HepG2 (cell line): ENCODE results near the gene DEFB129. TPM values are rescaled to one million over a fixed set of nuclear protein-coding genes. Genes with fewer than 3 reads are reported as not detected.

Experiments
- HIVEP1 ChIP-seq: sonication (generic); formaldehyde crosslinking; IDR thresholded peaks from 2 replicates; pipeline ENCODE4 v1.4.0; 2020; ENCODE audit warnings: mild to moderate bottlenecking, missing genetic modification reagents
- HMG20A ChIP-seq: IDR thresholded peaks from 2 replicates; pipeline ENCODE4 v1.6.1; 2016; ENCODE audit warnings: borderline replicate concordance
- HMGA1 ChIP-seq: sonication (generic); formaldehyde crosslinking; conservative IDR thresholded peaks from 2 replicates; pipeline ENCODE4 v1.4.0; 2020; ENCODE audit warnings: missing genetic modification reagents
- HNRNPL ChIP-seq: fragments of 200-400 bp; formaldehyde crosslinking; IDR thresholded peaks from 2 replicates; pipeline ENCODE4 v1.6.1; 2017; ENCODE audit warnings: mild to moderate bottlenecking, low read depth, low read length
- KDM3A ChIP-seq: IDR thresholded peaks from 2 replicates; pipeline ENCODE4 v1.6.1; 2018; ENCODE audit warnings: low read depth, missing compliant biosample characterization
- MAF1 ChIP-seq: sonication (generic); formaldehyde crosslinking; IDR thresholded peaks from 2 replicates; pipeline ENCODE4 v1.5.0; 2020; ENCODE audit warnings: missing genetic modification reagents, borderline replicate concordance
- MAFK ChIP-seq, 2 experiments: IDR thresholded peaks in 1 of 2; conservative IDR thresholded peaks in 1 of 2; 2 replicates each; pipeline ENCODE4 v1.6.1; 2011; ENCODE audit warnings: improper control_type of control experiment in 2 of 2, low read length in 2 of 2
- RNF2 ChIP-seq: fragments of 450-650 bp; conservative IDR thresholded peaks from 2 replicates; pipeline ENCODE4 v1.6.1; 2016; ENCODE audit warnings: low read depth
- SMYD3 ChIP-seq: sonication (generic); formaldehyde crosslinking; IDR thresholded peaks from 2 replicates; pipeline ENCODE4 v1.8.1; 2023; ENCODE audit warnings: mild to moderate bottlenecking, missing genetic modification reagents
- SP2 ChIP-seq: sonication (generic); formaldehyde crosslinking; IDR thresholded peaks from 2 replicates; pipeline ENCODE4 v1.5.1; 2020; ENCODE audit warnings: mild to moderate bottlenecking, missing genetic modification reagents
- SUZ12 ChIP-seq: fragments of 150-350 bp; IDR thresholded peaks from 2 replicates; pipeline ENCODE4 v1.6.1; 2014; ENCODE audit warnings: low read depth, low read length
- ZNF20 ChIP-seq: sonication (generic); formaldehyde crosslinking; IDR thresholded peaks from 2 replicates; pipeline ENCODE4 v1.4.0; 2020; ENCODE audit warnings: mild to moderate bottlenecking, moderate library complexity, missing genetic modification reagents
- polyA plus RNA-seq, 8 experiments: library from polyadenylated mRNA; depleted of rRNA in 3 of 8; stranded (reverse) in 7 of 8; unstranded in 1 of 8; fragments of >200 nt; fragmentation: Illumina TruSeq in 4 of 8; extraction: Trizol in 4 of 8; gene quantifications; 2 replicates each; pipeline versions ENCODE4 v1.2.1 to v1.2.3, GENCODE V29; 2011 to 2016; ENCODE audit warnings: low read depth in 4 of 8, missing spikeins in 1 of 8, mixed read lengths in 1 of 8; ENCODE audit not compliant: insufficient read depth in 1 of 8
- total RNA-seq, 5 experiments: library from RNA; depleted of rRNA; stranded (reverse); fragments of >200 nt; fragmentation: Illumina TruSeq; extraction: Trizol; gene quantifications; 2 replicates each; pipeline ENCODE4 v1.2.3, GENCODE V29; 2016; ENCODE audit warnings: low read depth in 1 of 5
- TF ChIP-seq, protein P1 (sequence below): sonication (generic); formaldehyde crosslinking; IDR thresholded peaks from 2 replicates; pipeline ENCODE4 v1.4.0; 2020; ENCODE audit warnings: missing genetic modification reagents, low read depth, mild to moderate bottlenecking, borderline replicate concordance
- TF ChIP-seq, protein P2 (sequence below): sonication (generic); formaldehyde crosslinking; IDR thresholded peaks from 2 replicates; pipeline ENCODE4 v1.4.0; 2020; ENCODE audit warnings: missing genetic modification reagents, borderline replicate concordance
- TF ChIP-seq, protein P3 (sequence below): sonication (generic); formaldehyde crosslinking; conservative IDR thresholded peaks from 2 replicates; pipeline ENCODE4 v1.8.0; 2022; ENCODE audit warnings: missing genetic modification reagents
- TF ChIP-seq, protein P4 (sequence below): sonication (generic); formaldehyde crosslinking; IDR thresholded peaks from 2 replicates; pipeline ENCODE4 v1.4.0; 2020; ENCODE audit warnings: mild to moderate bottlenecking, missing genetic modification reagents
- TF ChIP-seq, protein P5 (sequence below): sonication (generic); formaldehyde crosslinking; IDR thresholded peaks from 2 replicates; pipeline ENCODE4 v1.5.0; 2020; ENCODE audit warnings: missing genetic modification reagents

DEFB129 gene
- total and polyA plus RNA-seq, 2 of the 13 experiments (the other 11 are each of a cell fraction or from before 2014, with no cell fraction given): not detected

DNA sequence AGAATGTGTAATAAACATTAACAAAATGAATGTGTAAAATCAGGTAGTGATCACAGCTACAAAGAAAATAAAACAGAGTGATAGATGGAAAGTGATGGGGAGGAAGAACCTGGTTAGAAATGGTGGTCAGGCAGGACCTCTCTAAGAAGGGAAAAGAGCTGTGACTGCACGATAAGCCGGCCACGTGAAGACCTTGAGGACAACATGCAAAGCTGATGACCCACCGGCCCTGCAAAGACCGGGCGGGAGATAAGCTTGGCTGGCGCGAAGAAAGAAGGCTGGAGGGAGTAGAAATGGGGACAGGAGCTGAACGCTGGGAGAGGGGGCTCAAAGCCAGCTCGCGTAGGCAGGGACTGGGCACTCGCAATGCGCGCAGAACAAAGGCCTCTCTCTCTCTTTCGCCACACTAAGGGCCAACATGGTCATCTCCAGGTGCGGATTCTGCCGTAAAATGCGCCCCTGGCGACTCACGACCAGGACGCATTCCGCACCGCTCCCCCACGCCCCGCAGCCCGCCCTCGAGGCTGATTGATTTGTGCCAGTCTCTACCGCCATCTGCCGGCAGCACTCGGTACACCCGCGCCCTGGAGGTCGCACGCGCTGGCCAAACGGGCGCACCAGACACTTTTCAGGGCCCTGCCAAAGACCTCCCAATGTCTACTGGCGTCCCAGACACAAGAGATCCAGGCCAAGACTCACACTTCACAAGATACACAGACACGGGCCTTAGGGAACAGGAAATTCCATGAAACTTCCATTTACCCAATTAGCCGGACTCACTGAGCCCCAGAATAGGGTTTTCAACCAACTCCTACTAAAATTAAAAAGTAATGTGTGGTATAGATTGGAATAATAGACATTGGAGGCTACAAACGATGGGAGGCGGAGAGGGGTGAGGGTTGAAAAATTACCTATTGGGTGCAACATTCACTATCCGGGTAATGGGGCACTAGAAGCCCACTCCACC is 39.8 kb downstream of the DEFB129 start (continued):
- peak; percentile 82; the same call in 1 of the 2 replicates for TF ChIP-seq ZNF20 (CRISPR knock-in tag)
- no peak; the same call in none of the 2 replicates for TF ChIP-seq SMYD3 (CRISPR knock-in tag)
- TF ChIP-seq RNF2: peak; percentile 98
- TF ChIP-seq HIVEP1 (CRISPR knock-in tag): peak; percentile 76
- TF ChIP-seq KDM3A (CRISPR knock-in tag): peak; percentile 83
- TF ChIP-seq, protein P1, sequence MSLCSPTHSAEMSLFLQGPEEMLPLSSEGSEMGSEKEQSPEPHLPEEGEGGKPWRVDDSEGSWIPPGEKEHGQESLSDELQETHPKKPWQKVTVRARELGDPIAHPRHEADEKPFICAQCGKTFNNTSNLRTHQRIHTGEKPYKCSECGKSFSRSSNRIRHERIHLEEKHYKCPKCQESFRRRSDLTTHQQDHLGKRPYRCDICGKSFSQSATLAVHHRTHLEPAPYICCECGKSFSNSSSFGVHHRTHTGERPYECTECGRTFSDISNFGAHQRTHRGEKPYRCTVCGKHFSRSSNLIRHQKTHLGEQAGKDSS (CRISPR knock-in tag): peak; percentile 96; the same call in 1 of the 2 replicates
- peak; percentile 50 for TF ChIP-seq MAF1 (CRISPR knock-in tag)
- no peak for TF ChIP-seq MAFK (conservative IDR thresholded peaks at IDR 0.05 in 1 of 2, IDR thresholded peaks at IDR 0.05 in 1 of 2; ENCODE audit: low read length in 2 of 2)
- peak; percentile 23; the same call in 1 of the 2 replicates for TF ChIP-seq SUZ12
- TF ChIP-seq, protein P2, sequence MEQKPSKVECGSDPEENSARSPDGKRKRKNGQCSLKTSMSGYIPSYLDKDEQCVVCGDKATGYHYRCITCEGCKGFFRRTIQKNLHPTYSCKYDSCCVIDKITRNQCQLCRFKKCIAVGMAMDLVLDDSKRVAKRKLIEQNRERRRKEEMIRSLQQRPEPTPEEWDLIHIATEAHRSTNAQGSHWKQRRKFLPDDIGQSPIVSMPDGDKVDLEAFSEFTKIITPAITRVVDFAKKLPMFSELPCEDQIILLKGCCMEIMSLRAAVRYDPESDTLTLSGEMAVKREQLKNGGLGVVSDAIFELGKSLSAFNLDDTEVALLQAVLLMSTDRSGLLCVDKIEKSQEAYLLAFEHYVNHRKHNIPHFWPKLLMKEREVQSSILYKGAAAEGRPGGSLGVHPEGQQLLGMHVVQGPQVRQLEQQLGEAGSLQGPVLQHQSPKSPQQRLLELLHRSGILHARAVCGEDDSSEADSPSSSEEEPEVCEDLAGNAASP: peak; percentile 76
- TF ChIP-seq, protein P3, sequence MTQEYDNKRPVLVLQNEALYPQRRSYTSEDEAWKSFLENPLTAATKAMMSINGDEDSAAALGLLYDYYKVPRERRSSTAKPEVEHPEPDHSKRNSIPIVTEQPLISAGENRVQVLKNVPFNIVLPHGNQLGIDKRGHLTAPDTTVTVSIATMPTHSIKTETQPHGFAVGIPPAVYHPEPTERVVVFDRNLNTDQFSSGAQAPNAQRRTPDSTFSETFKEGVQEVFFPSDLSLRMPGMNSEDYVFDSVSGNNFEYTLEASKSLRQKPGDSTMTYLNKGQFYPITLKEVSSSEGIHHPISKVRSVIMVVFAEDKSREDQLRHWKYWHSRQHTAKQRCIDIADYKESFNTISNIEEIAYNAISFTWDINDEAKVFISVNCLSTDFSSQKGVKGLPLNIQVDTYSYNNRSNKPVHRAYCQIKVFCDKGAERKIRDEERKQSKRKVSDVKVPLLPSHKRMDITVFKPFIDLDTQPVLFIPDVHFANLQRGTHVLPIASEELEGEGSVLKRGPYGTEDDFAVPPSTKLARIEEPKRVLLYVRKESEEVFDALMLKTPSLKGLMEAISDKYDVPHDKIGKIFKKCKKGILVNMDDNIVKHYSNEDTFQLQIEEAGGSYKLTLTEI: no peak
- peak; percentile 78; the same call in 1 of the 2 replicates for TF ChIP-seq HNRNPL
- TF ChIP-seq HMG20A (CRISPR knock-in tag): peak; percentile 43; the same call in 1 of the 2 replicates
- TF ChIP-seq, protein P4, sequence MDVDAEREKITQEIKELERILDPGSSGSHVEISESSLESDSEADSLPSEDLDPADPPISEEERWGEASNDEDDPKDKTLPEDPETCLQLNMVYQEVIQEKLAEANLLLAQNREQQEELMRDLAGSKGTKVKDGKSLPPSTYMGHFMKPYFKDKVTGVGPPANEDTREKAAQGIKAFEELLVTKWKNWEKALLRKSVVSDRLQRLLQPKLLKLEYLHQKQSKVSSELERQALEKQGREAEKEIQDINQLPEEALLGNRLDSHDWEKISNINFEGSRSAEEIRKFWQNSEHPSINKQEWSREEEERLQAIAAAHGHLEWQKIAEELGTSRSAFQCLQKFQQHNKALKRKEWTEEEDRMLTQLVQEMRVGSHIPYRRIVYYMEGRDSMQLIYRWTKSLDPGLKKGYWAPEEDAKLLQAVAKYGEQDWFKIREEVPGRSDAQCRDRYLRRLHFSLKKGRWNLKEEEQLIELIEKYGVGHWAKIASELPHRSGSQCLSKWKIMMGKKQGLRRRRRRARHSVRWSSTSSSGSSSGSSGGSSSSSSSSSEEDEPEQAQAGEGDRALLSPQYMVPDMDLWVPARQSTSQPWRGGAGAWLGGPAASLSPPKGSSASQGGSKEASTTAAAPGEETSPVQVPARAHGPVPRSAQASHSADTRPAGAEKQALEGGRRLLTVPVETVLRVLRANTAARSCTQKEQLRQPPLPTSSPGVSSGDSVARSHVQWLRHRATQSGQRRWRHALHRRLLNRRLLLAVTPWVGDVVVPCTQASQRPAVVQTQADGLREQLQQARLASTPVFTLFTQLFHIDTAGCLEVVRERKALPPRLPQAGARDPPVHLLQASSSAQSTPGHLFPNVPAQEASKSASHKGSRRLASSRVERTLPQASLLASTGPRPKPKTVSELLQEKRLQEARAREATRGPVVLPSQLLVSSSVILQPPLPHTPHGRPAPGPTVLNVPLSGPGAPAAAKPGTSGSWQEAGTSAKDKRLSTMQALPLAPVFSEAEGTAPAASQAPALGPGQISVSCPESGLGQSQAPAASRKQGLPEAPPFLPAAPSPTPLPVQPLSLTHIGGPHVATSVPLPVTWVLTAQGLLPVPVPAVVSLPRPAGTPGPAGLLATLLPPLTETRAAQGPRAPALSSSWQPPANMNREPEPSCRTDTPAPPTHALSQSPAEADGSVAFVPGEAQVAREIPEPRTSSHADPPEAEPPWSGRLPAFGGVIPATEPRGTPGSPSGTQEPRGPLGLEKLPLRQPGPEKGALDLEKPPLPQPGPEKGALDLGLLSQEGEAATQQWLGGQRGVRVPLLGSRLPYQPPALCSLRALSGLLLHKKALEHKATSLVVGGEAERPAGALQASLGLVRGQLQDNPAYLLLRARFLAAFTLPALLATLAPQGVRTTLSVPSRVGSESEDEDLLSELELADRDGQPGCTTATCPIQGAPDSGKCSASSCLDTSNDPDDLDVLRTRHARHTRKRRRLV (CRISPR knock-in tag): peak; percentile 72; the same call in 1 of the 2 replicates
- TF ChIP-seq, protein P5, sequence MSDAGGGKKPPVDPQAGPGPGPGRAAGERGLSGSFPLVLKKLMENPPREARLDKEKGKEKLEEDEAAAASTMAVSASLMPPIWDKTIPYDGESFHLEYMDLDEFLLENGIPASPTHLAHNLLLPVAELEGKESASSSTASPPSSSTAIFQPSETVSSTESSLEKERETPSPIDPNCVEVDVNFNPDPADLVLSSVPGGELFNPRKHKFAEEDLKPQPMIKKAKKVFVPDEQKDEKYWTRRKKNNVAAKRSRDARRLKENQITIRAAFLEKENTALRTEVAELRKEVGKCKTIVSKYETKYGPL: peak; percentile 79; the same call in 1 of the 2 replicates
- peak; percentile 37; the same call in 1 of the 2 replicates for TF ChIP-seq SP2
- no peak for TF ChIP-seq HMGA1 (CRISPR knock-in tag)
